Lower leg skin (tissue), 3 donors: ENCODE measurements around the gene IGF2.

Experiments
- CTCF ChIP-seq, 3 donors: fragments of 450-650 bp; IDR thresholded peaks; one replicate each; pipeline ENCODE4 v1.5.1; 2016; ENCODE audit warnings: antibody characterized with exemption in 3 of 3, mild to moderate bottlenecking in 3 of 3, moderate library complexity in 2 of 3
- POLR2A ChIP-seq, 2 donors: fragments of 450-650 bp; IDR thresholded peaks; one replicate each; pipeline ENCODE4 v1.6.1; 2016 to 2017; ENCODE audit warnings: antibody characterized with exemption in 2 of 2, mild to moderate bottlenecking in 1 of 2, moderate library complexity in 1 of 2

GRCh38 chr11:2105511-2105910 is 33.7 kb downstream of the IGF2 start:
- TF ChIP-seq CTCF (IDR thresholded peaks at IDR 0.05) (no peak), POLR2A (IDR thresholded peaks at IDR 0.05) (no peak)
